Smooth muscle cell (in vitro differentiated cells): Measurements from ENCODE around the gene SEL1L3. TPM values are rescaled to one million over a fixed set of nuclear protein-coding genes. Genes with fewer than 3 reads are reported as not detected.

Experiments
- DNase-seq: peaks from one replicate; lab custom pipeline; 2025; ENCODE audit not compliant: unreplicated experiment; lab: John Stamatoyannopoulos, UW
- H2AFZ ChIP-seq: fragments of 200-600 bp; sonication (generic); 2 replicates; pipeline ENCODE4 v1.6.0; 2016; ENCODE audit warnings: antibody characterized with exemption, low read depth, mild to moderate bottlenecking
- H3F3A ChIP-seq: fragments of 200-600 bp; sonication (generic); 2 replicates; pipeline ENCODE4 v1.6.0; 2017; ENCODE audit warnings: antibody characterized with exemption, low read depth
- H3K27ac ChIP-seq: fragments of 200-600 bp; sonication (generic); 2 replicates; pipeline ENCODE4 v1.5.1; 2016; ENCODE audit warnings: low read depth, mild to moderate bottlenecking
- H3K27me3 ChIP-seq: fragments of 200-600 bp; sonication (generic); 2 replicates; pipeline ENCODE4 v1.6.1; 2016; ENCODE audit warnings: low read depth, mild to moderate bottlenecking
- H3K36me3 ChIP-seq: fragments of 200-600 bp; sonication (generic); 2 replicates; pipeline ENCODE4 v1.5.1; 2016; ENCODE audit warnings: low read depth
- H3K4me1 ChIP-seq: fragments of 200-600 bp; sonication (generic); 2 replicates; pipeline ENCODE4 v1.5.1; 2016; ENCODE audit warnings: low read depth
- H3K4me2 ChIP-seq: fragments of 200-600 bp; sonication (generic); 2 replicates; pipeline ENCODE4 v1.6.0; 2016; ENCODE audit warnings: mild to moderate bottlenecking
- H3K4me3 ChIP-seq: fragments of 200-600 bp; sonication (generic); 2 replicates; pipeline ENCODE4 v1.5.1; 2016; ENCODE audit warnings: mild to moderate bottlenecking
- H3K79me2 ChIP-seq: fragments of 200-600 bp; sonication (generic); 2 replicates; pipeline ENCODE4 v1.6.0; 2016; ENCODE audit warnings: low read depth, mild to moderate bottlenecking
- H3K9ac ChIP-seq: fragments of 200-600 bp; sonication (generic); 2 replicates; pipeline ENCODE4 v1.6.0; 2016; ENCODE audit warnings: low read depth
- H3K9me3 ChIP-seq: fragments of 200-600 bp; sonication (generic); replicated peaks from 2 replicates; pipeline ENCODE4 v1.5.1; 2016; ENCODE audit warnings: low read depth
- H4K20me1 ChIP-seq: fragments of 200-600 bp; sonication (generic); 2 replicates; pipeline ENCODE4 v1.6.0; 2016; ENCODE audit warnings: low read depth
- WGBS: methylation state at CpG from one replicate; pipeline ENCODE4 v1.1.7; 2016; ENCODE audit warnings: low lambda C conversion rate; 5-methylcytosine and 5-hydroxymethylcytosine counted together
- polyA plus RNA-seq: library from polyadenylated mRNA; unstranded; fragments of >200 nt; fragmentation: Nextera tagmentation; extraction: Ambion mirVana; gene quantifications from 2 replicates; pipeline ENCODE4 v1.2.1, GENCODE V29; 2016
- total RNA-seq: library from RNA; depleted of rRNA; stranded (reverse); fragments of >200 nt; gene quantifications from 2 replicates; pipeline ENCODE4 v1.2.3, GENCODE V29; 2014
- TF ChIP-seq, protein P1 (sequence below): fragments of 200-600 bp; sonication (generic); IDR thresholded peaks from 2 replicates; pipeline ENCODE4 v1.5.1; 2017; ENCODE audit warnings: borderline replicate concordance, mild to moderate bottlenecking, antibody characterized with exemption; ENCODE audit not compliant: insufficient read depth, poor library complexity, severe bottlenecking

SEL1L3 gene
- total and polyA plus RNA-seq, 2 experiments from 2014 or later = 9.3 to 14.0 TPM

DNA sequence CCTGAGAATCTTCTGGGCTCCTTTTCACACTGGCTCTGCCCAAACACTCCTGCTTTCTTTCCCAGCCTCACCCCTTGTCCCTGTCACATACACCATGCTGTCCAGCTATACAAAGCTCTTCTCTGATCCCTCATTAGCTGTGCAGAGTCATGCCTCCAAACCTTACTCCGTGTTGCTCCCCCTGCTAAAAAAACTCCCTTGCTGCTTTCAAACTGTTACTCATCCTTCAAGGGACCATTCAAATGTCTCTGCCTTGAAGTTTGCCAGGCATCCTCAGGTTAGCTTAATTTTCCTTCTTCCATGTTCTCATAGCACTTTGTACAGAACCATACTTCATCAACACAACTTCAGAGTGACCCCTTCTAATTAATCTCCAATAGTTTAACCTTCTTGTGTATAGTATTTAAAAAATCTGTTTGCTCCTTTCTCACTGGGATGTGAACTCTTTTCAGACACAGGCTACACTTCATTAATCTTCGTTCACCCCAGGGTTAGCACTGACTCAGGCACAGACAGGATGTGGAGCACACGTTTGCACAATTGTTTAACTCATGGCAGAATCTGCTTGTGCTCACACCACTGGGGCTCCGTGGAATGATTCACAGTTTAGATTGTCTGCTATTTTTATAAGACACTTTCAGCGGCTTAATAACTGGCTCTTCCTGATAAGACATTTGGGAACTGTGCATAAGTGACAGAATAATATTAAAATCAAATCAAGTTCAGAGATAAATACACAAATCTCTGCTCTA, 21.4 kb upstream of the SEL1L3 start:
- Histone ChIP-seq H3K9me3 (no peaks in the 10 kb centered on the region), H3K9ac (no peak overlapping the region), H4K20me1 (no peaks in the 10 kb centered on the region), H3K36me3 (no peaks in the 10 kb centered on the region), H3K4me1 (peaks cover 8% of the 10 kb centered on the region), H2AFZ (peak overlapping the region; percentile 9), H3F3A (no peaks in the 10 kb centered on the region), H3K27me3 (no peaks in the 10 kb centered on the region), H3K4me2 (peak overlapping the region; percentile 56), H3K27ac (peak overlapping the region; percentile 25), H3K4me3 (no peak overlapping the region), H3K79me2 (no peaks in the 10 kb centered on the region)
- no peak for DNase-seq
- WGBS = 20% methylated on average over 5 of the region's 5 CpGs
- TF ChIP-seq, protein P1, sequence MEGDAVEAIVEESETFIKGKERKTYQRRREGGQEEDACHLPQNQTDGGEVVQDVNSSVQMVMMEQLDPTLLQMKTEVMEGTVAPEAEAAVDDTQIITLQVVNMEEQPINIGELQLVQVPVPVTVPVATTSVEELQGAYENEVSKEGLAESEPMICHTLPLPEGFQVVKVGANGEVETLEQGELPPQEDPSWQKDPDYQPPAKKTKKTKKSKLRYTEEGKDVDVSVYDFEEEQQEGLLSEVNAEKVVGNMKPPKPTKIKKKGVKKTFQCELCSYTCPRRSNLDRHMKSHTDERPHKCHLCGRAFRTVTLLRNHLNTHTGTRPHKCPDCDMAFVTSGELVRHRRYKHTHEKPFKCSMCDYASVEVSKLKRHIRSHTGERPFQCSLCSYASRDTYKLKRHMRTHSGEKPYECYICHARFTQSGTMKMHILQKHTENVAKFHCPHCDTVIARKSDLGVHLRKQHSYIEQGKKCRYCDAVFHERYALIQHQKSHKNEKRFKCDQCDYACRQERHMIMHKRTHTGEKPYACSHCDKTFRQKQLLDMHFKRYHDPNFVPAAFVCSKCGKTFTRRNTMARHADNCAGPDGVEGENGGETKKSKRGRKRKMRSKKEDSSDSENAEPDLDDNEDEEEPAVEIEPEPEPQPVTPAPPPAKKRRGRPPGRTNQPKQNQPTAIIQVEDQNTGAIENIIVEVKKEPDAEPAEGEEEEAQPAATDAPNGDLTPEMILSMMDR = no peak

DNA sequence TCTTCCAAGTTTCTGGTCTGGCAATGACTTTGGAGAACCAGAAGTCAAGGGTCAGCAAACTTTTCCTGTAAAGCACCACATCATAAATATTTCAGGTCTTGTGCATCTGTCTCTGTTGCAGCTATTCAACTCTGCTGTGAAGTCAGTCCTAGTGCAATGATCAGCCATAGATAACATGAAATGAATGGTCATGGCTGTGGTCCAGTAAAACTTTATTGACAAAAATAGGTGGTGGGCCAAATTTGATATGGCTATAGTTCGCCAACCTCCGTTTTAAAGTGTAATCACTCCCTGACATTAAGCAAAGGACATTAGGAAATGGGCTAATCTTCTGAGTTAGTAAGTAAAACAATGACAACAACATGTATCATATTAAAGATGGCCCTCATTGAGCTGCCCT, 20.8 kb upstream of the SEL1L3 start:
- WGBS = 87% methylated on average over 2 of the region's 2 CpGs
- Histone ChIP-seq H4K20me1 (no peaks in the 10 kb centered on the region), H3K9ac (no peak overlapping the region), H3K9me3 (no peaks in the 10 kb centered on the region), H3K4me1 (peaks cover 8% of the 10 kb centered on the region), H3K27me3 (no peaks in the 10 kb centered on the region), H3K27ac (no peak overlapping the region), H3F3A (no peaks in the 10 kb centered on the region), H3K4me3 (no peak overlapping the region), H2AFZ (no peak overlapping the region), H3K4me2 (no peak overlapping the region), H3K36me3 (no peaks in the 10 kb centered on the region), H3K79me2 (no peaks in the 10 kb centered on the region)
- no peak for DNase-seq
- TF ChIP-seq, protein P1 = no peak

DNA sequence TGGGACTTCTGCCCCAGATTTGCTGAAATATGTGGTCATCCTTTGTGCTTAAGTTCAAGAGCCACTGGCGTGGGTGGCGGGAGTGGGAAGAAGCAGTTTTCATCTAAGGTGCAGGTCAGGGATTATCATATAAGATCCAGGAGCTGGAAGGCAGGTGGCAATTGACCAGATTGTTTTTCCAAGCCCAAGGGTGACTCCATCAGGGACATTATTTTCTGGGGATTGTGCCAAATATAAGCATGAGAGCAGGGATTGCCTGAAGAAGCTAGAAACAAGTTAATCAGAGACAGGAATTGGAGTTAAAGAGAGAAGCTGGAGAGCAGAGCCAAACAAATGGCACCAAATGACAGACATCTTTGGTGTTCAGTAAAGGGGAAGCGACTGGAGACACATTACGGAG, 19.4 kb upstream of the SEL1L3 start:
- Histone ChIP-seq H3K27ac (no peak overlapping the region), H3K9me3 (no peaks in the 10 kb centered on the region), H3K79me2 (no peaks in the 10 kb centered on the region), H3K4me2 (no peak overlapping the region), H3F3A (no peaks in the 10 kb centered on the region), H3K9ac (no peak overlapping the region), H3K4me1 (peaks cover 8% of the 10 kb centered on the region), H3K27me3 (no peaks in the 10 kb centered on the region), H3K36me3 (no peaks in the 10 kb centered on the region), H4K20me1 (no peaks in the 10 kb centered on the region), H3K4me3 (no peak overlapping the region), H2AFZ (no peak overlapping the region)
- TF ChIP-seq, protein P1 = no peak
- DNase-seq = no peak
- over 99% methylated on average over 4 of the region's 4 CpGs for WGBS

DNA sequence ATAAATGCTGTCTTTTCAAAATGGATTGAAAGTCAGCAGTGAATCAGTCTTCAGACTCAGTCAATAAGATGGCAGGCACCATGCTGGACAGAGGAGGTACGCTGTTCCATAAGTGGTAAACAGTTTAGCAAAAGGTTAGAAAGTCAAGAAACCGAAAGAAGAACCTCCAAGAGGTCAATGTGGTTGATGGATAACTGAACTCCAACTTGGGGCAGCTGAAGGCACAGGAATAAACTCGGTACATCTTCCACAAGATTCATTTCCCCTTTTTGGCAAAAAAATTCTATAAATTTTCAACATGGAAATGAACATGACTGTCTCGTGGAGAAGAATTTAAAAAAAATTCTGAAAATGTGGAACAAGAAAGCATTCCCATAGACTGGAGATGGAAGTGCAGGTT, 18.4 kb upstream of the SEL1L3 start:
- no peak for DNase-seq
- no peak overlapping the region for H3K4me3 ChIP-seq
- H3K9me3 ChIP-seq = no peaks in the 10 kb centered on the region
- H3K4me1 ChIP-seq = peaks cover 14% of the 10 kb centered on the region
- no peak overlapping the region for H3K4me2 ChIP-seq
- TF ChIP-seq, protein P1 = no peak
- H3K27ac ChIP-seq = no peak overlapping the region
- no peak overlapping the region for H2AFZ ChIP-seq
- no peaks in the 10 kb centered on the region for H3F3A ChIP-seq
- H4K20me1 ChIP-seq = no peaks in the 10 kb centered on the region
- H3K36me3 ChIP-seq = no peaks in the 10 kb centered on the region
- 96% methylated on average over 4 of the region's 4 CpGs for WGBS
- no peaks in the 10 kb centered on the region for H3K79me2 ChIP-seq
- no peaks in the 10 kb centered on the region for H3K27me3 ChIP-seq
- no peak overlapping the region for H3K9ac ChIP-seq
